Left lung (tissue), 10 donors: ENCODE results near the gene ALG14. TPM values are rescaled to one million over a fixed set of nuclear protein-coding genes. Genes with fewer than 3 reads are reported as not detected.

Source experiments
- ATAC-seq: fragments of 200-7000 bp; cut with Tn5 transposase; one replicate; pipeline ENCODE4 v1.9.1; 2020; ENCODE audit warnings: moderate library complexity
- DNase-seq, 4 donors: peaks; one replicate each; pipeline ENCODE4 v3.0.0-alpha.2; 2013 to 2020
- H3K27ac ChIP-seq, 2 donors: fragments of 200-600 bp; sonication (generic) in 1 of 2; one replicate each; pipeline versions ENCODE4 v1.5.0 to v1.8.0; 2020 to 2021
- H3K27me3 ChIP-seq, 2 donors: fragments of 200-600 bp; sonication (generic) in 1 of 2; one replicate each; pipeline versions ENCODE4 v1.5.0 to v1.8.0; 2020 to 2021
- H3K36me3 ChIP-seq, 2 donors: fragments of 200-600 bp; sonication (generic) in 1 of 2; one replicate each; pipeline versions ENCODE4 v1.5.0 to v1.8.0; 2020 to 2021
- H3K4me1 ChIP-seq, 2 donors: fragments of 200-600 bp; one replicate each; pipeline ENCODE4 v1.8.0; 2021
- H3K4me3 ChIP-seq, 2 donors: fragments of 200-600 bp; sonication (generic) in 1 of 2; one replicate each; pipeline versions ENCODE4 v1.5.0 to v1.8.0; 2020 to 2021; ENCODE audit warnings: mild to moderate bottlenecking in 1 of 2
- H3K9me3 ChIP-seq, 2 donors: fragments of 200-600 bp; sonication (generic) in 1 of 2; one replicate each; pipeline versions ENCODE4 v1.5.0 to v1.8.0; 2020 to 2021
- intact Hi-C, 2 donors: fragments of 100-400 bp; cut with DNase I; formaldehyde crosslinking; loops; one replicate each; pipeline versions ENCODE4 v1.11.2 to v1.14.2; 2022
- polyA plus RNA-seq, 6 donors: library from polyadenylated mRNA; unstranded; fragments of 120-200 nt; gene quantifications; one replicate each; pipeline ENCODE4 v1.2.1, GENCODE V29; 2013; ENCODE audit not compliant: insufficient read length in 6 of 6
- total RNA-seq, 2 donors: library from RNA; stranded (reverse); fragmentation: NEBNext Ultra II Directional; extraction: Animal tissue kit (Norgen Biotek cat#: 25700); gene quantifications; one replicate each; pipeline ENCODE4 v1.2.1, GENCODE V29; 2021
- TF ChIP-seq, protein P1 (sequence below), 2 donors: fragments of 200-600 bp; sonication (generic) in 1 of 2; IDR thresholded peaks; one replicate each; pipeline versions ENCODE4 v1.5.0 to v1.8.0; 2021; ENCODE audit warnings: antibody characterized with exemption in 2 of 2
- donor health status: DM: no; HTN: yes; CAD: no.
- donor health status: DM: no; HTN: no; CAD: no.

The ALG14 gene
- total and polyA plus RNA-seq, 8 donors: 5.1 to 13.4 (median 10.1) TPM

DNA sequence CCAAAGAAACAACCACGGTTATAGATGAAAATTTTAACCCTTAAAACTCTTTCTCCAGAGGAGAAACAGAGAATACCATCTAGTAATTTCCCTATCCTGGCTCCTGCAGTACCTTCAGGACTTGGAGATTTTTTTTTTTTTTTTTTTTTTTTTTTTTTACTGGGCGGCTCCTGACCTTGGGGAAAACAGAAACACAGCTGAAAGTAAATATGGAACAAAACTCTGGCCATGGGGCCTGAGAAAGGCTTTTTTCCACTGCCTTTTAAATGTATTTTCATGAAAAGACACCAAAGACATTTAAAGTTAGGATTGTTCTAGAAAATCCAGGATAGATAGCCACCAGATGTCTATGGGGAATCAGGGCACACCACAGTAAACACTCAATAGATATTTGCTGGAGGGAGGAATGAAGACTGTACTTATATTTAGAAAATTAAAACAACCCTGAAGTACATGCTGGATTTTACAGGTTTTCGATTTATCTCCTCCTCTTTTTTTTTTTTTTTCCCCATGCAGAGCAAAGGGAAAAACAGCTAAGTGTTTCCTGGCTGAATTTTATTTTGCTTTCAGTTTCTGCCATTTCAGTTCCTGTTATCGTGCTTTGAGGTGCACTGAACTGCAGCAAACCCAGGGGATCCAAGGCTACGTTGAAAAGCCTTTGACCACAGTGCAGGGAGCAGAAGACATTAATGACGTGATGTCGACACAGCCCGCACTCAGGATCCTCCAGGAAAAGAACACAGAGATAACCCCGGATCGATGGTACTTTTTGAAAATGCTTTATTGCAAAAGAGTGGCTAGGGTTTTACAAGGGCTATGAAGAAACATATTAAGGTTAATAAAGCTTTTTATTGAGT is 110.1 kb downstream of the ALG14 start:
- peaks cover 0 to 16% of the 10 kb centered on the region in 2 donors for H3K4me1 ChIP-seq
- H3K27me3 ChIP-seq: no peaks in the 10 kb centered on the region
- H3K27ac ChIP-seq: peak overlapping the region; percentile 74 to 80
- ATAC-seq (peak; percentile 82), DNase-seq (peak in 2 of 4 donors; percentile 9 to 39)
- H3K4me3 ChIP-seq: peak overlapping the region in 1 of 2 donors; percentile 25
- no peaks in the 10 kb centered on the region for H3K36me3 ChIP-seq
- TF ChIP-seq, protein P1, sequence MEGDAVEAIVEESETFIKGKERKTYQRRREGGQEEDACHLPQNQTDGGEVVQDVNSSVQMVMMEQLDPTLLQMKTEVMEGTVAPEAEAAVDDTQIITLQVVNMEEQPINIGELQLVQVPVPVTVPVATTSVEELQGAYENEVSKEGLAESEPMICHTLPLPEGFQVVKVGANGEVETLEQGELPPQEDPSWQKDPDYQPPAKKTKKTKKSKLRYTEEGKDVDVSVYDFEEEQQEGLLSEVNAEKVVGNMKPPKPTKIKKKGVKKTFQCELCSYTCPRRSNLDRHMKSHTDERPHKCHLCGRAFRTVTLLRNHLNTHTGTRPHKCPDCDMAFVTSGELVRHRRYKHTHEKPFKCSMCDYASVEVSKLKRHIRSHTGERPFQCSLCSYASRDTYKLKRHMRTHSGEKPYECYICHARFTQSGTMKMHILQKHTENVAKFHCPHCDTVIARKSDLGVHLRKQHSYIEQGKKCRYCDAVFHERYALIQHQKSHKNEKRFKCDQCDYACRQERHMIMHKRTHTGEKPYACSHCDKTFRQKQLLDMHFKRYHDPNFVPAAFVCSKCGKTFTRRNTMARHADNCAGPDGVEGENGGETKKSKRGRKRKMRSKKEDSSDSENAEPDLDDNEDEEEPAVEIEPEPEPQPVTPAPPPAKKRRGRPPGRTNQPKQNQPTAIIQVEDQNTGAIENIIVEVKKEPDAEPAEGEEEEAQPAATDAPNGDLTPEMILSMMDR (IDR thresholded peaks at IDR 0.05): no peak
- no peaks in the 10 kb centered on the region for H3K9me3 ChIP-seq
- intact Hi-C loops: no loop called here

DNA sequence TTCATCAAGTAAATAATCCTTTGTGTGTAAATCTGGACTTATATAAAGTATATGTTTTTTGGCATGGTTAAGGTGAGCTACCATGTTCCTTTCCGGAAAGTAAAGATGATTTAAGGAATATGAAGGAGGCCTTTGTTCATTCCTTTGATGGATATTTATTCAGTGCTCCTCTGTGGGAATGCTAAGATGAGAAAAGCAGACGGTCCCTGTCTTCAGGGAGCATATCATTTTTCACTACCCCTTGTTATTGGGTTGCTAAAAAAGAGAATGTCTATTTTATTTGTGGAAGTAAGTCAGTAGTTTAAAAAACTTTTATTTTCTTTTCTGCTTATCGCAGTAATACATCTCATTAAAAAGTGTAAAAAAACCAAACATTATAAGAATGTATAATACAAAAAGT is 110.8 kb downstream of the ALG14 start:
- peaks cover 0 to 16% of the 10 kb centered on the region in 2 donors for H3K4me1 ChIP-seq
- H3K4me3 ChIP-seq: no peak overlapping the region
- no peaks in the 10 kb centered on the region for H3K27me3 ChIP-seq
- TF ChIP-seq, protein P1 (IDR thresholded peaks at IDR 0.05): no peak
- H3K9me3 ChIP-seq: no peaks in the 10 kb centered on the region
- intact Hi-C loops: no loop called here
- DNase-seq (no peak), ATAC-seq (no peak)
- H3K36me3 ChIP-seq: no peaks in the 10 kb centered on the region
- H3K27ac ChIP-seq: peak overlapping the region in 1 of 2 donors; percentile 80

DNA sequence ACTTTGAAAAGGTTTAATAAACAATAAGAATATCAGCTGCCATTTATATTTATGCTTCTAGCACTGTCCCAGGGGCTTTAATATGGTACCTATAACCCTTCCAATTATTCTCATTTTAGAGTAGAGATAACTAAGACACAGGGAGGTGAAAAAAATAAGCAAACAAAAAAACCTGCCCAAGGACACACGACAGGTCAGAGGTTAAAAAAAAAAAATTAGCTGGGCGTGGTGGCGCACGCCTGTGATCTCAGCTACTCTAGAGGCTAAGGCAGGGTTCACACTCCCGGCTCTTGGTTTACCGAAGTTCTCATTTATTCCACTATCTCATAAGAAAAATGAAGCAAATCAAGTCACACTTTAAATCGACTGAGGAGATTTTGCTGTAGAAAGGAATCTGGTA is 111.2 kb downstream of the ALG14 start:
- Histone ChIP-seq H3K4me3 (no peak overlapping the region), H3K27ac (no peak overlapping the region), H3K4me1 (peaks cover 0 to 16% of the 10 kb centered on the region in 2 donors), H3K9me3 (no peaks in the 10 kb centered on the region), H3K36me3 (no peaks in the 10 kb centered on the region), H3K27me3 (no peaks in the 10 kb centered on the region)
- TF ChIP-seq, protein P1 (IDR thresholded peaks at IDR 0.05): no peak
- DNase-seq (no peak), ATAC-seq (no peak)
- intact Hi-C loops: no loop called here

DNA sequence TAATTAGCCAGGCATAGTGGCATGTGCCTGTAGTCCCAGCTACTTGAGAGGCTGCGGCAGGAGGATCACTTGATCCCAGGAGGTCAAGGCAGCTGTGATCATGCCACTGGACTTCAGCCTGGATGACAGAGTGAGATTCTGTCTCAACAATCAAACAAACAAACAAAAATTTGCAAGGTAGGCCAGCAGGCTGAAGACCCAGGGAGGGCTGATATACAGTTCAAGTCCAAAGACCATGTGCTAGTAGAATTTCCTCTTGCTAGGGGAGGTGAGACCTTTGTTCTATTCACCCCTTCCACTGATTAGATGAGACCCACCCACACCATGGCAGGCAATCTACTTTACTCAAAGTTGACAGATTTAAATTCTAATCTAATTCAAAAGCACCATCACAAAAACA is 114.7 kb downstream of the ALG14 start:
- H3K4me1 ChIP-seq: peaks cover 4 to 11% of the 10 kb centered on the region in 2 donors
- DNase-seq (no peak), ATAC-seq (no peak)
- no peaks in the 10 kb centered on the region for H3K27me3 ChIP-seq
- H3K36me3 ChIP-seq: no peaks in the 10 kb centered on the region
- intact Hi-C loops: no loop called here
- no peak overlapping the region for H3K27ac ChIP-seq
- no peak overlapping the region for H3K4me3 ChIP-seq
- no peaks in the 10 kb centered on the region for H3K9me3 ChIP-seq
- TF ChIP-seq, protein P1 (IDR thresholded peaks at IDR 0.05): no peak

DNA sequence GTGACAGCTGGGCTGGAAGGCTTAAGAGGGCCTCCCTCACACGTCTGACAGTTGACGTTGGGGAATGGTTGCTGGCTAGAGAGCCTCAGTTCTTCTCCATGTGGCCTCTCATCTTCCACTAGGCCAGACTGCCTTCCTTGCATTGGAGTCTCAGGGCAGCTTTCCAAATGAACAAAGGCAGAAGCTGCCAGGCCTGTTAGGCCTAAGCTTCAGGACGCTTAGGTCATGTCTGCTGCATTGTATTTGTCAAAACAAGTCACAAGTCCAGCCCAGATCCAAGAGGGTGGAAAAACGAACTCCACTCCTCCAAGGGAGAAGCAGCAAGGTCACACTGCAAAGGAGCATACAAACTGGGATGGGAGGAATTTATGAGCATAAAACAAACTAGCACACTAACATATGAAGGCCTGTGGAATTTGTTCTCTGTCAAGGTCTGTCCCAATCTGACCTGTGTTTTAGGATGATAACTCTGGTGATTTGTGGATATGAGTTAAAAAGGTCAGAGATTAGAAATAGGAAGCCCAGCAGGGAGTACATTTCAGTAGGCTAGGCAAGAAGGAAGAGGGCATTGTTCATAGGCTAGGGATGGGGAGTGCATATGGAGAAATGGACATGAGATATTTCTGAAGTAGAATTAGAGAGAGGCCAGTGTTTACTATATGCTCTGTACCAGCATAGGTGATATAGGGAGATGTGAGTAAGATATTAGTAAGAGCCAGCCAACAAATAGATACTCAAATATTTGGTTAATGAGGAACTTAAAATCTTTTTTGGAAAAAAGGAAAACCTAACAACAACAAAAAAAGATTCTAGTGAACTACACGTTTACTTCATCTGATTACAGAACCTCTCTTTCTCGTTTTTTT is 116.8 kb downstream of the ALG14 start:
- intact Hi-C loops: no loop called here
- no peak overlapping the region for H3K27ac ChIP-seq
- peaks cover 0 to 4% of the 10 kb centered on the region in 2 donors for H3K4me1 ChIP-seq
- H3K9me3 ChIP-seq: no peaks in the 10 kb centered on the region
- DNase-seq (no peak), ATAC-seq (peak; percentile 14)
- H3K27me3 ChIP-seq: no peaks in the 10 kb centered on the region
- no peak overlapping the region for H3K4me3 ChIP-seq
- TF ChIP-seq, protein P1 (IDR thresholded peaks at IDR 0.05): no peak
- H3K36me3 ChIP-seq: no peaks in the 10 kb centered on the region
